MM.1S (cell line): ENCODE results near the gene LRPAP1.

Source experiments
- DNase-seq: peaks from one replicate; pipeline ENCODE4 v3.0.0-alpha.2; 2015
- H2AFZ ChIP-seq: fragments of 300-600 bp; sonication (generic); 2 replicates; pipeline ENCODE4 v1.6.0; 2016; ENCODE audit warnings: antibody characterized with exemption, low read length
- H3F3A ChIP-seq: fragments of 300-600 bp; sonication (generic); 2 replicates; pipeline ENCODE4 v1.6.1; 2016; ENCODE audit warnings: mild to moderate bottlenecking, antibody characterized with exemption, low read length, moderate library complexity, mixed read lengths; ENCODE audit not compliant: insufficient read depth
- H3K27ac ChIP-seq: fragments of 300-600 bp; sonication (generic); 2 replicates; pipeline ENCODE4 v1.5.1; 2016; ENCODE audit warnings: mild to moderate bottlenecking, low read length
- H3K27me3 ChIP-seq: fragments of 300-600 bp; sonication (generic); replicated peaks from 2 replicates; pipeline ENCODE4 v1.6.0; 2016; ENCODE audit warnings: low read length; ENCODE audit not compliant: insufficient read depth
- H3K36me3 ChIP-seq: fragments of 300-600 bp; sonication (generic); replicated peaks from 2 replicates; pipeline ENCODE4 v1.6.1; 2016; ENCODE audit warnings: mild to moderate bottlenecking, low read length, mixed read lengths; ENCODE audit not compliant: insufficient read depth
- H3K4me1 ChIP-seq: fragments of 300-600 bp; sonication (generic); 2 replicates; pipeline ENCODE4 v1.6.1; 2016; ENCODE audit warnings: low read length, mixed read lengths
- H3K4me2 ChIP-seq: fragments of 300-600 bp; sonication (generic); 2 replicates; pipeline ENCODE4 v1.6.0; 2016; ENCODE audit warnings: low read depth, low read length
- H3K4me3 ChIP-seq: fragments of 300-600 bp; sonication (generic); 2 replicates; pipeline ENCODE4 v1.5.1; 2016; ENCODE audit warnings: low read length, mixed read lengths
- H3K79me2 ChIP-seq: fragments of 300-600 bp; sonication (generic); 2 replicates; pipeline ENCODE4 v1.6.1; 2016; ENCODE audit warnings: mixed run types, low read length, mixed read lengths
- H3K9ac ChIP-seq: fragments of 300-600 bp; sonication (generic); 2 replicates; pipeline ENCODE4 v1.6.1; 2016; ENCODE audit warnings: low read length, mixed read lengths
- H3K9me2 ChIP-seq: fragments of 300-600 bp; sonication (generic); replicated peaks from 2 replicates; pipeline ENCODE4 v1.6.1; 2016; ENCODE audit warnings: mild to moderate bottlenecking, low read length, mixed read lengths; ENCODE audit not compliant: insufficient read depth
- H3K9me3 ChIP-seq: fragments of 300-600 bp; sonication (generic); replicated peaks from 2 replicates; pipeline ENCODE4 v1.6.1; 2016; ENCODE audit warnings: mild to moderate bottlenecking, low read length, mixed read lengths; ENCODE audit not compliant: insufficient read depth
- H4K20me1 ChIP-seq: fragments of 300-600 bp; sonication (generic); 2 replicates; pipeline ENCODE4 v1.6.1; 2016; ENCODE audit warnings: mild to moderate bottlenecking, low read length, moderate library complexity, mixed read lengths; ENCODE audit not compliant: insufficient read depth
- CTCF ChIP-seq: fragments of 300-600 bp; sonication (generic); IDR thresholded peaks from 2 replicates; pipeline ENCODE4 v1.5.1; 2016; ENCODE audit warnings: antibody characterized with exemption, low read length, mixed read lengths
- EZH2 ChIP-seq: fragments of 300-600 bp; sonication (generic); optimal IDR thresholded peaks from 2 replicates; pipeline ENCODE3; 2017; ENCODE audit warnings: low read depth, mild to moderate bottlenecking, antibody characterized with exemption, low read length, mixed read lengths
- EZH2phosphoT487 ChIP-seq: fragments of 300-600 bp; sonication (generic); IDR thresholded peaks from 2 replicates; pipeline ENCODE4 v1.6.1; 2018; ENCODE audit warnings: antibody characterized with exemption, low read length

The LRPAP1 gene

GRCh38 chr4:3462790-3463415, 69.3 kb downstream of the LRPAP1 start, which contains the start of gene DOK7:
Gene DOK7 (plus strand): TSS chr4:3463306. CDS start chr4:3463376, 70 bp downstream.
- no peak for TF ChIP-seq CTCF
- no peak for TF ChIP-seq EZH2
- TF ChIP-seq EZH2phosphoT487 = no peak
- no peak for DNase-seq
- Histone ChIP-seq H3K4me1 (no peaks in the 10 kb centered on the region), H3K9ac (no peak within 1 kb of the TSS), H3K4me3 (no peak within 1 kb of the TSS), H4K20me1 (no peaks in the 10 kb centered on the region), H3F3A (no peaks in the 10 kb centered on the region), H3K79me2 (no peaks in the 10 kb centered on the region), H3K4me2 (no peak within 1 kb of the TSS), H3K9me2 (no peaks in the 10 kb centered on the region), H3K27me3 (peaks cover 81% of the 10 kb centered on the region), H3K27ac (no peak within 1 kb of the TSS), H3K9me3 (no peaks in the 10 kb centered on the region), H2AFZ (no peak within 1 kb of the TSS), H3K36me3 (no peaks in the 10 kb centered on the region)

GRCh38 chr4:3462321-3462789, 69.9 kb downstream of the LRPAP1 start:
- no peak overlapping the region for H3K9ac ChIP-seq
- no peak overlapping the region for H2AFZ ChIP-seq
- TF ChIP-seq CTCF (no peak), EZH2phosphoT487 (no peak), EZH2 (no peak)
- H3K4me2 ChIP-seq = no peak overlapping the region
- H3K27ac ChIP-seq = no peak overlapping the region
- no peaks in the 10 kb centered on the region for H3K9me3 ChIP-seq
- no peaks in the 10 kb centered on the region for H3K36me3 ChIP-seq
- no peaks in the 10 kb centered on the region for H3K79me2 ChIP-seq
- no peak overlapping the region for H3K4me3 ChIP-seq
- H3K27me3 ChIP-seq = peaks cover 87% of the 10 kb centered on the region
- DNase-seq = no peak
- H3F3A ChIP-seq = no peaks in the 10 kb centered on the region
- no peaks in the 10 kb centered on the region for H4K20me1 ChIP-seq
- H3K9me2 ChIP-seq = no peaks in the 10 kb centered on the region
- H3K4me1 ChIP-seq = no peaks in the 10 kb centered on the region

- no peaks in the 10 kb centered on the region for H3K4me1 ChIP-seq
- no peaks in the 10 kb centered on the region for H3K79me2 ChIP-seq
- H3F3A ChIP-seq = no peaks in the 10 kb centered on the region
- no peak overlapping the region for H3K4me3 ChIP-seq
- no peak overlapping the region for H3K9ac ChIP-seq
- H2AFZ ChIP-seq = no peak overlapping the region
- H3K36me3 ChIP-seq = no peaks in the 10 kb centered on the region
- H3K27ac ChIP-seq = no peak overlapping the region
- H3K4me2 ChIP-seq = no peak overlapping the region
- H4K20me1 ChIP-seq = no peaks in the 10 kb centered on the region
- no peaks in the 10 kb centered on the region for H3K9me3 ChIP-seq
- DNase-seq = no peak
- TF ChIP-seq CTCF (no peak), EZH2 (no peak), EZH2phosphoT487 (no peak)
- no peaks in the 10 kb centered on the region for H3K9me2 ChIP-seq
- H3K27me3 ChIP-seq = peaks cover 87% of the 10 kb centered on the region
Measured at GRCh38 chr4:3461515-3462291, 70.5 kb downstream of the LRPAP1 start.
